GM12801 (cell line): Measurements from ENCODE around the gene FRAS1.

Experiments used
- TF ChIP-seq, protein P1 (sequence below): IDR thresholded peaks from one replicate; pipeline ENCODE4 v1.5.1; 2011; ENCODE audit warnings: control low read depth; ENCODE audit not compliant: insufficient read length; ENCODE audit errors: extremely low read depth

The FRAS1 gene

DNA sequence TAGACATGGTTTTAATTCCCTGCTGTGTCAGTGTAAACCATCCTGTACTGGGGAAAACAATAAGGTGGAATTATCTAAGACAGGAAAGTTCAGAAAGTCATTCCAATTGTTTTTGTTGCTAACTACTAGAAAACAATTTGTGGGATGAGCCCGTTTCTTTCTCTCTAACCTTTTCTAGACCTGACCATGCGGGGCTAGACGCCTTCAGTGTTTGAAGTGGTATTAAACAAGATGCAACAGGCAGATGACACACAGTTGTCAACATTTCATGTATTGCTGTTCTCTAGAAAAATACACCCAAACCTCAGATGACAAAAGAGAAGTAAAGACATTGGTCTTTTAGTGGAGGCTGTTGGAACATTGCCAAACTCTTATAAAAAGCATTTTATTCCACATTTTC is 105.7 kb downstream of the FRAS1 start:
- TF ChIP-seq, protein P1, sequence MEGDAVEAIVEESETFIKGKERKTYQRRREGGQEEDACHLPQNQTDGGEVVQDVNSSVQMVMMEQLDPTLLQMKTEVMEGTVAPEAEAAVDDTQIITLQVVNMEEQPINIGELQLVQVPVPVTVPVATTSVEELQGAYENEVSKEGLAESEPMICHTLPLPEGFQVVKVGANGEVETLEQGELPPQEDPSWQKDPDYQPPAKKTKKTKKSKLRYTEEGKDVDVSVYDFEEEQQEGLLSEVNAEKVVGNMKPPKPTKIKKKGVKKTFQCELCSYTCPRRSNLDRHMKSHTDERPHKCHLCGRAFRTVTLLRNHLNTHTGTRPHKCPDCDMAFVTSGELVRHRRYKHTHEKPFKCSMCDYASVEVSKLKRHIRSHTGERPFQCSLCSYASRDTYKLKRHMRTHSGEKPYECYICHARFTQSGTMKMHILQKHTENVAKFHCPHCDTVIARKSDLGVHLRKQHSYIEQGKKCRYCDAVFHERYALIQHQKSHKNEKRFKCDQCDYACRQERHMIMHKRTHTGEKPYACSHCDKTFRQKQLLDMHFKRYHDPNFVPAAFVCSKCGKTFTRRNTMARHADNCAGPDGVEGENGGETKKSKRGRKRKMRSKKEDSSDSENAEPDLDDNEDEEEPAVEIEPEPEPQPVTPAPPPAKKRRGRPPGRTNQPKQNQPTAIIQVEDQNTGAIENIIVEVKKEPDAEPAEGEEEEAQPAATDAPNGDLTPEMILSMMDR, result no peak

DNA sequence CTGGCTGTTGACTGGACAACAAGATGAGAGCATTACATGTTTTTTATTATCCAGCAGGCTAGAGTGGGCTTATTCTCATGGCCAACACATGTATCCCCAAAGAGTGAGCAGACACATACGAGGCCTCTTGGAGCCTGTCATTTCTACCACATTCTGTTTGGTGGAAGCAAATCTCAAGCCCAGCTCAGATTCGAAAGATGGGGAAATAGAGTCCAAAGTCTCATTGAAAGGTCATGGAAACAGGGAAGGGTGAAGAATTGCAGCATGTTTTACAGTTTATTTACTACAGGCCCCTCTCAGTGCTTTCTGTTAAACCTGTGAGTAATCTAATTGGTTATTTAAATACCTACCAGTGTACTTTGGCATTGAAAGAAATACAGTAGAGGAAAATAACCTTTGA is 108.6 kb downstream of the FRAS1 start:
- TF ChIP-seq, protein P1, result no peak

DNA sequence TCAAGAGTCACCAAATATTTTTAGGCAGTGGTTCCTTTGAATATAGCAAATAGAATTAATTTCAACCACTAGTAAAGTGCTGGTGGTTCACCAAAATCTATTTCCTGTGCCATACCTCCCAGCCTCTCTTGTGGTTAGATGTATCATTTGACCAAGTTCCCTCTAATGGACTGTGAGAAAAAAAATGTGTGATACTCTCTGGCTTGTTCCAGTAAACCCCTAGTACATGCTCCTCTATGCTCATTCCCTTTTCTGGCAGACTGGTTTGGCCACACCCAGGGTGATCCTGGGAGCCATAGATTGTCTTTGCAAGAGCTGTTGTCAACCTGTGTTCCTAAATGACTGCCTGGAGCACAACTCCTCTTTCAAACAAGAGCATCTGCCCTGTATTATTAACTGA is 109.5 kb downstream of the FRAS1 start:
- TF ChIP-seq, protein P1, result no peak

DNA sequence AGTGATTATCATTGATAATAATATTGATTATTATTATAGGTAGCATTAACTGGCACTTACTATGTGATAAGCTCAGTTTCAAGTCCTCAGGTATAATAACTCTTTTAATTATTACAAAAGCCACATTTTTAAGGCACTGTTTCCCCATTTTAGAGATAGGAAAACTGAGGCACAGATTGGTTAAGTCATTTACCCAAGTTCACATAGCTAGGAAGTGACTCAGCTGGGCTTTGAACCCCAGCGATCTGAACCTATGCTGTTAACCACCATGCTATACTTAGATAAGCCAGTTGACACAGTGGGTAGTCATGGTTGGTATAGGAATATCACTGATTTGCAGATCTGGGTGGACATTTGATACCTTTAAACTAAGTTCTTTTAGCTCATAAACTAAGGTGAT is 110.4 kb downstream of the FRAS1 start:
- TF ChIP-seq, protein P1, result no peak

DNA sequence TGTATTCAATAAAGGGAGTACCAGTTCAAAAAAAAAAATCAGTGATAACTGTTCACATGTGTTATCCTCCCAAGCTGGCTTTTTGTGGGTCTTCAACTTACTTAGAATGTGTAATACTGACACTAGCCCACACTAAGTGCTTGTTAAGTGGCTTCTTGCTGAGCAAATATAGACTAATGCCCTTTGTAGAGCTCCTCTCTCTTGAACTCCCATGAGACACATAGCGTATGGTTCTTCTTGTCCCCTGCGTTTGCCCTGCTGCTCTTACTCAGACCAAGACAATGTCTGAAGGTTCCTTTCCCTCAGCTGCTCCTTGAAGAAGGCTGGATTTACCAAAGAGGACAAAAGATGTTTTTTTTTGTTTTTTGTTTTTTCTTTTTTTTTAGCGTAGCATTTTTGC is 110.9 kb downstream of the FRAS1 start:
- TF ChIP-seq, protein P1, result no peak

DNA sequence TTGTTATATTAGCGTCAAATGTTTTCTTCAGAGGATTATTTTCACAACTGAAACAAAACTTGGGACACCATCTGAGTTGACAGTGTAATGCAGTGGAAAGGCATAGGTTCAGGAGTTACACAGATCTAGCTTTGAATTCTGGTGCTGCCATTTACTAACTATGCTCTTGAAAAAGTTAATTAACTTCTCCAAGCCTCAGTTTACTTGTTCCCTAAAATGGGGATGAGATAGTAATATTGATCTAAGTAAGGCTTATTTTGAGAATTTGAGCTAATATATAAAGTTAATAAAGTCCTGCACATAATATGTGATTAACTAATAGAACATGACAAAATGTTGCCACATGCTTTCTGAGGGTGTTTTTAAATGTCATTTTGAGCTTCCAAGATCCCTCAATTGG is 112.6 kb downstream of the FRAS1 start:
- TF ChIP-seq, protein P1, result no peak

DNA sequence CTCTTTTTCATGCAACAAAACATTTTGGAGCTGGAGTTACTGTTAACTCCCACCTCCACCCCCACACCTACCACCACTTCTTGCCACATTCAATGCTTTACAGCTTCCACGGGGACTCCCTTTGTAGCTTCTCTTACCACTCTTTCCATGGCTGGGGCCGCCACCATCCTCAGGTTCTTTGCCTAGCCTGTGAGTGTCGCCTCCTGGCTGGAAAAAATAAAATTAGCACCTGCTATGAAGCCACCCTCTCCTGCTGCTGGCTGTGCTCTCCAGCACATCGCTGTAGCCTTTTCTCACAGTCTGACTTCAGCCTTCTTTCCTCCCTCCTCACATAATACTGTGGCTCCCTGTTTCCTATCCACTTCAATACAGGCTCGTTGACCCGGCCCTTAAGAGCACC is 114.4 kb downstream of the FRAS1 start:
- TF ChIP-seq, protein P1, result no peak

DNA sequence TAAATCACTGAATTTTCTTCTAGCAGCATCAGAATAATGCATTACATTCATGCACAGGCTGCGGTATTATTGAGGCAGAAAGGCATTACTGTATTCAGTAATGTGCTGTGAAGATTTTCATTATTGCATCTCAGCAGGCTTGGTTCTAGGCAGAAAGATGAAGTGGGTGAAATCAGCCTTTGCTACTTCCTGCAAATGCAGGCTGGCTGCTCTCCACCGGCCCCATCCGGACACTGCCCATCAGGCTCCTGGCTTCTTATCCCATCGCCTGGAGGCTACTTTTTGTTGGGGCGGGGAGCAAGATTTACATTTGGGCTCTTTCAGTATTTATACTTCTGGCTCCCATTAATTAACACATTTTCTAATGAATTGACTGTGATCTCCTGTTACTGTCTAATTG is 117.8 kb downstream of the FRAS1 start:
- TF ChIP-seq, protein P1, result no peak
